Activated naive CD4-positive, alpha-beta T cell treated with anti-CD3 and anti-CD28 coated beads, Interleukin-2, amount 10 ng/mL, durations not matched to agents 7 days and 5 days (primary cell): Measurements from ENCODE around the gene HHATL.

ENCODE experiments used
- CTCF ChIA-PET: fragments of 350-600 bp; sonication (Branson Sonifier 250); formaldehyde crosslinking; loops from one replicate; lab custom pipeline; 2021; ENCODE audit warnings: antibody characterized with exemption; lab: Charles Lee
- DNase-seq: peaks from one replicate; pipeline ENCODE4 v3.0.0-alpha.2; 2020
- H3K27ac Mint-ChIP-seq: one replicate; pipeline ENCODE4 v1.8.0; 2021; ENCODE audit warnings: mild to moderate bottlenecking, moderate library complexity, mixed read lengths
- H3K27me3 Mint-ChIP-seq: one replicate; pipeline ENCODE4 v1.8.0; 2021; ENCODE audit warnings: mild to moderate bottlenecking, mixed read lengths
- H3K36me3 Mint-ChIP-seq: one replicate; pipeline ENCODE4 v1.8.0; 2021; ENCODE audit warnings: mixed read lengths
- H3K4me1 Mint-ChIP-seq: one replicate; pipeline ENCODE4 v1.8.0; 2021; ENCODE audit warnings: mixed read lengths
- H3K4me3 Mint-ChIP-seq: one replicate; pipeline ENCODE4 v1.8.0; 2021; ENCODE audit warnings: mild to moderate bottlenecking, moderate library complexity, mixed read lengths
- H3K9me3 Mint-ChIP-seq: one replicate; pipeline ENCODE4 v1.8.0; 2021; ENCODE audit warnings: mixed read lengths

HHATL gene

DNA sequence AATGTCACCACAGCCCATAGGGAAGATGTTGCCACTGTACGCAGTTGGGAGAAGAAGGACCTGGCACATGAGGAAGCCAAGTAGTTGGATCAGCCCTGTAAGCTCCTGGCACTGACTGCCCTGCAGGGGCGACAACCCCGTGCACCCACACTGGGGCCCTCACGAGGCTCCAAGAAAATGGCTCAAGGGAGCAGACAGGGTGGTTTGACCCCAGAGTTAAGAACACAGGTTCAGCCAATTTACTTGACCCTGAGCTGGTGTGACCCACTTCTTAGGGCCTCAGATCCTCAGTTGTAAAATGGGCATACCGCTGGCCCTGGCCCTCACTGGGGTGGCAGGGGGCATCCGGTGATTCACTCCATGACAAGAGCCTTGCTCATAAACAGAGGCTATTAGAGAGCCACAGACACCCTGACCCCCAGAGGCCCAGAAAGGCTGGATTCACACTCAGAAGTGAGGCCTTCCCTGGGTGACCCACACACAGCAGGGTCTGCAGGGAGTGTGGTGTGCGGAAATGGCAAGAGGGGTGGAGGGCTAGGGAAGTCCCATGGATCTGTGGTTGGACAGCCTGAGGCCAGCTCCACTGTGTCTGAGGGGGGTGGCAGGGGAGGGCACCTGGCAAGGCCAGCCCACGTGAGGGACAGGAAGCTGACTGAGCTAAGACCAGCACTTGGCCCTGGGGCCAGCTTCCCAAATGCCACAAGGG is 1.7 kb upstream of the HHATL start:
- no peak overlapping the region for H3K27ac Mint-ChIP-seq
- peaks cover 4% of the 10 kb centered on the region for H3K4me1 Mint-ChIP-seq
- no peaks in the 10 kb centered on the region for H3K9me3 Mint-ChIP-seq
- CTCF ChIA-PET, result no interaction called here
- peak; percentile 8 for DNase-seq
- no peak overlapping the region for H3K4me3 Mint-ChIP-seq
- H3K27me3 Mint-ChIP-seq, result peaks cover 14% of the 10 kb centered on the region
- no peaks in the 10 kb centered on the region for H3K36me3 Mint-ChIP-seq

DNA sequence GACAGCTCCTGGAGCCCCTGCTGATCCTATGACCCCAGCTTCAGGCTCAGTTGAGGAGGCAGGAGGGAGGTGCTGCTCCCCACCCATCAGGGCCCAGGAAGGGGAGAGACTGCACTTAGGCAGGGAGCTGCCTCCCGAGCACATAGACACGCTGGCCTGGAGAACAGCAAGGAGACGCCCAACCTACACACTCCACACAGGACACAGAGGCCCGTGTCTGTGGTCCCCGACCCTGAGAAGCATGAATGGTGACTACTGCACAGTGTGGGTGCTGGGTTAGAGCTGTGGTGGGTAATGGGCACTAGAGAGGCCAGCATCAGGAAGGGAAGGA is 1.1 kb upstream of the HHATL start:
- Mint-ChIP-seq H3K36me3 (no peaks in the 10 kb centered on the region), H3K27ac (no peak overlapping the region), H3K4me3 (no peak overlapping the region), H3K4me1 (peaks cover 7% of the 10 kb centered on the region), H3K9me3 (no peaks in the 10 kb centered on the region), H3K27me3 (peaks cover 14% of the 10 kb centered on the region)
- no peak for DNase-seq
- CTCF ChIA-PET, result no interaction called here

- Mint-ChIP-seq H3K27me3 (peaks cover 14% of the 10 kb centered on the region), H3K27ac (no peak overlapping the region), H3K9me3 (no peaks in the 10 kb centered on the region), H3K36me3 (no peaks in the 10 kb centered on the region), H3K4me1 (peaks cover 10% of the 10 kb centered on the region), H3K4me3 (no peak overlapping the region)
- no peak for DNase-seq
- CTCF ChIA-PET, result no interaction called here
These were observed 540 bp upstream of the HHATL start for GRCh38 chr3:42702982-42703694.

DNA sequence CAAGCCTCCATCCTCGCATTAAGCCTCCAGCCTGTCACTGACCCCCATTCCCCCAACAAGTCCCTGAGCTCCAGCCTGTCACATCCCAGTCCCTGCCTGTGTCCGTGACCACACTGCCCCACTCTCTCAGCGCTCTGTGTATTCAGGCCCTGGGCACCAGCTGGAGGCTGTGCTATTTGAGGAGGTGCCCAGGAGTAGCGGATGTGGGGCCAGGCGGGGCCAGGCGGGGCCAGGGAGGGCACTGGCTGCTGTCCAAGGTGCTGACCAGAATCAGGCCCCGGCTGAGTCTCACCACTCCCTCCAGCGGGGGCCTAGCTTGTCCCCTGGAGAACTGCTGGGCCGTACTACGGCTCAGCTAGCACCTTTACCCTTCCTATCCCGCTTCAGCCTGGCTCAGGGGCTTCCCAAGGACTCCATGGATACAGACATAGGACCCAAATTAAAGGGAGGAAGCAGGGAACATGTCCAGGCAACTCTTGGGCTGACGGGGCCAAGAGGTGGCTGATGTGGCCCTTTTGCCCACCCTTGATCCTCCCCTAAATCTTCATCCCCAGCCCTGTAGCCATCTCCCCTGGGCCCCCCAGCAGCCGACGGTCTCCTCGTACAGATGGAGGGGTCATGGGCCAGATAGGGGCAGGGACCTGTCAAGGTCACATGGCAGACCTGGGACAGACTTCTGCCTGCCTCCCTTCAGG is 1.1 kb downstream of the HHATL start:
- CTCF ChIA-PET, result interaction anchor here (1.0 to 1.1 kb wide), 2 partner anchors 8 to 10 kb away, joined by 3 read pairs; no protein-coding TSS in a partner anchor
- H3K27ac Mint-ChIP-seq, result no peak overlapping the region

DNA sequence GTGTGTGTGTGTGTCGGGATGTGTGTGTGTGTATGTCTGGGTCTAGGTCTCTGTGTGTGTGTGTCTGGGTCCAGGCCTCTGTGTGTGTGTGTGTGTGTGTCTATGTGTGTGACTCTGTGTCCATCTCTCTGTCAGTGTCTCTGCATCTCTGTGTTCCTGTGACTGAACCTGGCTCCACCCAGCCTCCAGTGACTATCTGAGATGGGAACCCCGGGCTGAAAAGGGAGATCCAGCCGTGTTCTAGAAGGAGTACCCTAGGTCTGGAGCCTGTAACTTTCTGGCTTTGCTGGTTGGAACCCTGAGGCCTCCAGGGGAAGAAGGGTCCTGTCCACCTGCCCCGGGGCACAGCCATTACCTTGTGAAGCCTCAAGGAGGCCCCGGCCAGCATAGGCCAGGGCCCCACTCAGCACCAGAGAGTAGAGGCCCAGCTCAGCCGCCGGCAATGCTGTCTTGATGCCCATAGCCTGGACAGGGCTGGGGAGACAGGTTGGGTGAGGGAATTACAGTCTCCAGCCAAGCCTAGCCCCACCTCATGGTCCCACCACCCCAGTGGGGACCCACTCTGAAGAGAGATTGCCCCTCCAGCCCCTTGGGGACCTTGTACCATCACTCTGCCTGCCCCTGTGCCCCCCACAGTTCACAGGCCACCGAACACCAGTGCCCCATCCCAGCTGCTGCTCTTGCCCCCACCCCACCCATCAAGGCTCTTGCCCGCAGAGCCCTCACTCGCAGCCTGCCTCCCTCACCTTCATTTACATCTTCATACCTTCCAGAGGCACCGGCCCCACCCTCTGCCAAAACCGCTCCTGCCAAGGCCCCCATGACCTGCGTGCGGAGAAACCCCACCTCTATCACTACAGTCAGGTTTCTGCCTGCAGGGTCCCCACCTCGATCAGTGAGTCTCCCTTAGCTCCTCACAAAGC is 2.0 kb downstream of the HHATL start:
- H3K4me1 Mint-ChIP-seq, result peaks cover 10% of the 10 kb centered on the region
- CTCF ChIA-PET, result interaction anchor here (1.0 to 1.1 kb wide), 2 partner anchors 9 to 11 kb away, joined by 3 read pairs; no protein-coding TSS in a partner anchor
- peak; percentile 11 for DNase-seq
- peaks cover 10% of the 10 kb centered on the region for H3K27me3 Mint-ChIP-seq
- no peak overlapping the region for H3K27ac Mint-ChIP-seq
- H3K9me3 Mint-ChIP-seq, result no peaks in the 10 kb centered on the region
- no peaks in the 10 kb centered on the region for H3K36me3 Mint-ChIP-seq
- H3K4me3 Mint-ChIP-seq, result no peak overlapping the region

More for the DNA sequence above, 1.1 kb downstream of the HHATL start:
- peak; percentile 85 for DNase-seq
- Mint-ChIP-seq H3K4me3 (no peak overlapping the region), H3K27me3 (peaks cover 10% of the 10 kb centered on the region), H3K36me3 (no peaks in the 10 kb centered on the region), H3K9me3 (no peaks in the 10 kb centered on the region), H3K4me1 (peaks cover 10% of the 10 kb centered on the region)

- Mint-ChIP-seq H3K4me3 (no peak overlapping the region), H3K27me3 (peaks cover 10% of the 10 kb centered on the region), H3K36me3 (no peaks in the 10 kb centered on the region), H3K27ac (no peak overlapping the region), H3K4me1 (peaks cover 10% of the 10 kb centered on the region), H3K9me3 (no peaks in the 10 kb centered on the region)
- CTCF ChIA-PET, result interaction anchor here (0.5 kb wide), 1 partner anchor 46 kb away, joined by 4 read pairs; no protein-coding TSS in a partner anchor
- DNase-seq, result no peak
These were observed 3.1 kb downstream of the HHATL start for GRCh38 chr3:42699511-42699971.

GRCh38 chr3:42698911-42699230 is 3.7 kb downstream of the HHATL start:
- no peaks in the 10 kb centered on the region for H3K36me3 Mint-ChIP-seq
- CTCF ChIA-PET, result interaction anchor here (0.5 kb wide), 1 partner anchor 47 kb away, joined by 4 read pairs; no protein-coding TSS in a partner anchor
- no peak overlapping the region for H3K4me3 Mint-ChIP-seq
- DNase-seq, result no peak
- peaks cover 10% of the 10 kb centered on the region for H3K4me1 Mint-ChIP-seq
- H3K27ac Mint-ChIP-seq, result no peak overlapping the region
- no peaks in the 10 kb centered on the region for H3K9me3 Mint-ChIP-seq
- peaks cover 10% of the 10 kb centered on the region for H3K27me3 Mint-ChIP-seq

DNA sequence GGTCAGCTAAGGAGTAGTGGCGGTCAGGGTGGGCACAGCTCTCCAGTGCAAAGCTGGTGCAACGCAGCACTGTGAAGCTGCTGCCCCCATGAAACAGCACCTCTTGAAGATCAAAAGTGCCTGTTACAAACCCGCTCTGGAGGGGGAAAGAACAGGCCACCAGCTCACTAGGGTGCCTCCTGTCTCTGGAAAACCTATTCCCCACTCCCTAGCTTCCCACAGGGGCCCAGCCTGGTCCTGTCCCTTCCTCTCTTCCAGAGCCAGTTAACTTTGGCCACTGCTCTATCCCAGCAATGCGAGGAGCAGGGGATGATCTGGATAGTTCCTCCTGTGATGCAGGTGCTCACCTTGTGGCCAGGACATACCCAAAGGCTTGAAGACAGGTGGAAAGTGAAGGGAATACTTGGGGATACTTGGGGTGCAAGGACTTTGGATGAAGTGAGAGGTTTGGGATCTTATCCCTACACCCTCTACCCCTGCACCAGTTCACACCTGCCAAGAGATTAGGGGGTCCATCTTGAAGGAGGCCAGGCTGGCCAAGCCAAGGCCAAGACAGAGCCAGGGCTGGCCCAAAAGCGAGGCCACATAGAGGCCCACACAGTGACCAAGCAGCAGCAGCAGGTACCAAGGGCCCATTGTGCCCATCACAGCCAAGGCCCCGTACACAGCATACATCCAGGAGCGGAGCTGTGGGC is 4.2 kb downstream of the HHATL start:
- DNase-seq, result no peak
- no peak overlapping the region for H3K4me3 Mint-ChIP-seq
- no peaks in the 10 kb centered on the region for H3K36me3 Mint-ChIP-seq
- no peaks in the 10 kb centered on the region for H3K9me3 Mint-ChIP-seq
- CTCF ChIA-PET, result no interaction called here
- H3K27me3 Mint-ChIP-seq, result peaks cover 10% of the 10 kb centered on the region
- H3K4me1 Mint-ChIP-seq, result peaks cover 10% of the 10 kb centered on the region
- no peak overlapping the region for H3K27ac Mint-ChIP-seq

DNA sequence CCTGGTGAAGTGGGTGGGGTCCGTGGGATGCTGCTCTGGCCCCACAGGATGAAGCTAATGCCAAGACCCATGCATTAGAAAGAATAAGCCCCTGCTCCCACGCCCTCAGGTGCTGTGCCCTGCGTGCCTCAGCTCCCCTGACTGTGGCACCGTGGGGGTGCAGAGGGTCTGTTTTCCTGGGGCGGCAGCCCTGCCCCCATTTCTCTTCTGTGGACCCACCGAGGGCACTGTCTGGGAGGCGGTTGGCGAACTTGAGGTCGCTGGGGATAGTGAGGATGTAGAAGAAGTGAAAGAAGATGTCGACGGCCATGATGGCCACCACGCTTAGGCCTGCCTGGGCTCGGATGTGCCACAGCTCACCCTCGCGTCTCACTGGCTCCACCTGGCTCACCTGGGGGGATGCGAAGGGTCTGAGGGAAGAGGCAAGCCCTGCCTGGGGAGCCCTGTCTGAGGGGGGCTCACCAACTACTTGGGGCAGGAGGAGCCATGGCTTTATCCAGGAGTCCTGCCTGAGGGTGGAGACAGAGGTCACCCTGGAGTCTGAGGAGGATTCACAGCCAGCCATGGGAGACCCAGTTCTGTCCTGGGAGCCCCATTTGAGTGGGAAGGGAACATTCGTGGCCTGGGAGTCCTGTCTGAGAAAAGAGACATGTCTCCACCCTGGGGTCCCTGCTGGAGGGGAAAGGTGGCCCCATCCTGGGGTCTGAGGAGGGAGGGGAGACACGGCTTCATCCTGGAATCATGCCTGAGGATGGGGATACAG is 5.1 kb downstream of the HHATL start:
- Mint-ChIP-seq H3K4me1 (peaks cover 10% of the 10 kb centered on the region), H3K9me3 (no peaks in the 10 kb centered on the region), H3K27ac (no peak overlapping the region), H3K4me3 (no peak overlapping the region), H3K36me3 (no peaks in the 10 kb centered on the region), H3K27me3 (peaks cover 10% of the 10 kb centered on the region)
- no peak for DNase-seq
- CTCF ChIA-PET, result no interaction called here

- Mint-ChIP-seq H3K27me3 (peaks cover 10% of the 10 kb centered on the region), H3K36me3 (no peaks in the 10 kb centered on the region), H3K27ac (no peak overlapping the region), H3K9me3 (no peaks in the 10 kb centered on the region), H3K4me1 (peaks cover 10% of the 10 kb centered on the region), H3K4me3 (no peak overlapping the region)
- no peak for DNase-seq
- CTCF ChIA-PET, result no interaction called here
These were observed 6.0 kb downstream of the HHATL start for GRCh38 chr3:42696356-42697288.

DNA sequence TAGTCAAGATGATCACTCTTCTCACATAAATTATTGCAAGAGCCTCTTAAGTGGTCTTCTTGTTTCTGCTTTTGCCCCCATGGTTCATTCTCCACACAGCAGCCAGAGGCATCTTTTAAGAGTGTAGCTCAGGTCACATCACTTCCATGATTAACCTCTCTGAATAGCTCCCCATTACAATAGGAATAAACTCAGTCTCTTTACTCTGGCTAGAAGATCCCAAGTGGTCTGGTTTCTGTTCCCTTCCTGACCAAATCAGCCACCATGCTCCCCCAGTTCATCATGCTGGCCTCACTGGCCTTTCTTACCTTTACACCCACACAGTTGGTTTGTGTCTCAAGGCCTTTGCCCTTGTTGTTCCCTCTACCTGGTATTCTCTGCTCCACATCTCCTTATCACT is 8.2 kb downstream of the HHATL start:
- Mint-ChIP-seq H3K36me3 (no peaks in the 10 kb centered on the region), H3K4me1 (peaks cover 6% of the 10 kb centered on the region), H3K27ac (no peak overlapping the region), H3K4me3 (no peak overlapping the region), H3K9me3 (no peaks in the 10 kb centered on the region), H3K27me3 (peaks cover 17% of the 10 kb centered on the region)
- CTCF ChIA-PET, result no interaction called here
- no peak for DNase-seq

GRCh38 chr3:42693530-42693930 is 9.1 kb downstream of the HHATL start:
- peaks cover 17% of the 10 kb centered on the region for H3K27me3 Mint-ChIP-seq
- no peak for DNase-seq
- no peaks in the 10 kb centered on the region for H3K9me3 Mint-ChIP-seq
- peaks cover 1% of the 10 kb centered on the region for H3K4me1 Mint-ChIP-seq
- no peaks in the 10 kb centered on the region for H3K36me3 Mint-ChIP-seq
- H3K4me3 Mint-ChIP-seq, result no peak overlapping the region
- CTCF ChIA-PET, result no interaction called here
- H3K27ac Mint-ChIP-seq, result no peak overlapping the region
